Fibroblast of lung (primary cell): ENCODE measurements around the gene ITGB7.

Source experiments
- CTCF ChIP-seq, 2 donors: IDR thresholded peaks in 1 of 2; conservative IDR thresholded peaks in 1 of 2; 1 replicate in 1 of 2; 2 replicates in 1 of 2; pipeline ENCODE4 v1.5.1; 2011 to 2012; ENCODE audit warnings: low read length in 2 of 2, control low read depth in 1 of 2, inconsistent platforms in 1 of 2, low read depth in 1 of 2, mild to moderate bottlenecking in 1 of 2
- EZH2 ChIP-seq: IDR thresholded peaks from 2 replicates; pipeline ENCODE4 v1.5.1; 2012; ENCODE audit warnings: low read length, control low read depth, mild to moderate bottlenecking; ENCODE audit errors: missing control alignments

GRCh38 chr12:53205747-53206419, 1.2 kb downstream of the ITGB7 start:
- no peak for TF ChIP-seq CTCF (conservative IDR thresholded peaks at IDR 0.05 in 1 of 2, IDR thresholded peaks at IDR 0.05 in 1 of 2; ENCODE audit: low read depth in 1 of 2, low read length in 2 of 2)
- no peak for TF ChIP-seq EZH2
